Measurements from ENCODE around the gene DMTF1. TPM values are rescaled to one million over a fixed set of nuclear protein-coding genes. Genes with fewer than 3 reads are reported as not detected.
A peak's percentile ranks its signal among the peaks of the same experiment; 100 is the strongest.

Gene DMTF1
- total and polyA plus RNA-seq, 2 of the 4 experiments (the other 2 are of a cell fraction), result 59.0 to 69.0 TPM

DNA sequence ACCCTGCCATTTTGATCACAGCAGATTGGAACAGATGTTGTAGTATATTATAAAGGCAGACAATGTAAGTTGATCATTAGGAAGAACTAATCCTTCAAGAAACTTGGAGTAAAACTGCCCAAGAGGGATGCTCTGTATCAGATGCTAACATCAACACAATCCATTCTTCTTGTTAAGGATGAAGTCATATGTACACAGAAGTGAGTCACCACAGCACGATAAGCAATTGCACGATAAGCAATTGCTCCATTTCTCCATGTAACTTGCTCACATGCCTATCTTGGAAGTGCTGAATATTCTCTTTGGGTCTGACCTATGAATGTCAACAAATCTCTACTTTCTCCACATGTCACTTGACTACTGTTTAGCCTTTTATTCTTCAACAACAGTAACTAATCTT lies 41.5 kb upstream of the DMTF1 start:
- Histone ChIP-seq H3K18ac (ENCODE audit: low read depth, low read length) (no peak overlapping the region), H3K56ac (ENCODE audit: extremely low read depth, insufficient read depth, low read length) (no peak overlapping the region)

More for the DNA sequence above, 41.5 kb upstream of the DMTF1 start:
- H4K91ac ChIP-seq (ENCODE audit: insufficient read depth, low read depth, low read length), result no peak overlapping the region
- H2BK120ac ChIP-seq (ENCODE audit: low read depth, low read length), result no peak overlapping the region
- no peak overlapping the region for H3K27ac ChIP-seq (ENCODE audit: insufficient read depth, low read length)
- H2BK5ac ChIP-seq (ENCODE audit: low read depth, low read length, poor library complexity, severe bottlenecking), result no peak overlapping the region
- no TSS peak for BruUV-seq (replicated peaks)
- no peak overlapping the region for H3K4ac ChIP-seq (ENCODE audit: low read depth, low read length)
- no peaks in the 10 kb centered on the region for H3K4me1 ChIP-seq (ENCODE audit: control insufficient read depth, insufficient read depth, low read length)
- no peak overlapping the region for H4K5ac ChIP-seq (ENCODE audit: low read depth, low read length)
- H2AK9ac ChIP-seq (replicated peaks; ENCODE audit: low read depth, low read length, poor library complexity), result no peak overlapping the region
- WGBS, 2 experiments (ENCODE audit: extremely low coverage in 2 of 2, insufficient read length in 1 of 2), result 0% methylated on average over 1 of the region's 2 CpGs; no CpG with 5 or more reads in 1 of the 2 experiments
- no peak overlapping the region for H3K4me2 ChIP-seq (ENCODE audit: low read depth, low read length)
- no peak overlapping the region for H3K4me3 ChIP-seq (ENCODE audit: insufficient read depth, low read depth, low read length)
- ChIA-PET CTCF (no interaction called here), POLR2A (ENCODE audit: unreplicated experiment) (no interaction called here)
- DNase-seq (peak; percentile 65), ATAC-seq (ENCODE audit: low read depth) (peak; percentile 80)
- no peak overlapping the region for H3K23ac ChIP-seq (ENCODE audit: low read depth, low read length)
- H4K8ac ChIP-seq (ENCODE audit: low read depth in 2 of 2, low read length in 2 of 2), result no peak overlapping the region
- no peak overlapping the region for H2AFZ ChIP-seq (replicated peaks; ENCODE audit: low read length, poor library complexity)
- no peaks in the 10 kb centered on the region for H3K9me1 ChIP-seq (ENCODE audit: insufficient read depth, low read length)
- no peak overlapping the region for H3K9ac ChIP-seq (ENCODE audit: low read depth, low read length)
- H3K36me3 ChIP-seq (ENCODE audit: control insufficient read depth, insufficient read depth, low read length), result no peaks in the 10 kb centered on the region
- in situ Hi-C loops (cut with MboI; ENCODE audit: low sequenced_read_pairs) (no loop called here), dilution Hi-C loops (cut with HindIII; ENCODE audit: low sequenced_read_pairs, unreplicated experiment) (no loop called here), intact Hi-C loops (cut with micrococcal nuclease) (no loop called here)
- no peaks in the 10 kb centered on the region for H4K20me1 ChIP-seq (ENCODE audit: insufficient read depth, low read length)
- no peaks in the 10 kb centered on the region for H3K79me1 ChIP-seq (ENCODE audit: low read depth in 1 of 2, low read length in 2 of 2)
- H2BK20ac ChIP-seq (ENCODE audit: low read depth, low read length), result no peak overlapping the region
- H3K14ac ChIP-seq (replicated peaks; ENCODE audit: low read depth, low read length), result no peak overlapping the region
- no peak overlapping the region for H2AK5ac ChIP-seq (ENCODE audit: low read depth, low read length)
- no peaks in the 10 kb centered on the region for H3K9me3 ChIP-seq (ENCODE audit: control insufficient read depth, insufficient read depth, low read length)
- H2BK15ac ChIP-seq (ENCODE audit: low read depth, low read length), result no peak overlapping the region
- H3K27me3 ChIP-seq (ENCODE audit: control insufficient read depth, insufficient read depth, low read length), result no peaks in the 10 kb centered on the region
- TF ChIP-seq MAFK (IDR thresholded peaks at IDR 0.05; ENCODE audit: low read depth, low read length), result peak; percentile 40; the same call in 1 of the 2 replicates
- TF ChIP-seq BHLHE40 (IDR thresholded peaks at IDR 0.05; ENCODE audit: low read depth, low read length), result peak; percentile 35; the same call in 1 of the 2 replicates
- peak; percentile 48; the same call in 1 of the 2 replicates for TF ChIP-seq FOS (IDR thresholded peaks at IDR 0.05; ENCODE audit: low read depth, low read length)
- no peak for TF ChIP-seq RFX5 (IDR thresholded peaks at IDR 0.05; ENCODE audit: low read depth, low read length)
- TF ChIP-seq, protein P1, sequence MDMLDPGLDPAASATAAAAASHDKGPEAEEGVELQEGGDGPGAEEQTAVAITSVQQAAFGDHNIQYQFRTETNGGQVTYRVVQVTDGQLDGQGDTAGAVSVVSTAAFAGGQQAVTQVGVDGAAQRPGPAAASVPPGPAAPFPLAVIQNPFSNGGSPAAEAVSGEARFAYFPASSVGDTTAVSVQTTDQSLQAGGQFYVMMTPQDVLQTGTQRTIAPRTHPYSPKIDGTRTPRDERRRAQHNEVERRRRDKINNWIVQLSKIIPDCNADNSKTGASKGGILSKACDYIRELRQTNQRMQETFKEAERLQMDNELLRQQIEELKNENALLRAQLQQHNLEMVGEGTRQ (IDR thresholded peaks at IDR 0.05; ENCODE audit: low read depth, low read length), result no peak
- TF ChIP-seq RAD21 (IDR thresholded peaks at IDR 0.05; ENCODE audit: low read length), result no peak
- TF ChIP-seq, protein P2, sequence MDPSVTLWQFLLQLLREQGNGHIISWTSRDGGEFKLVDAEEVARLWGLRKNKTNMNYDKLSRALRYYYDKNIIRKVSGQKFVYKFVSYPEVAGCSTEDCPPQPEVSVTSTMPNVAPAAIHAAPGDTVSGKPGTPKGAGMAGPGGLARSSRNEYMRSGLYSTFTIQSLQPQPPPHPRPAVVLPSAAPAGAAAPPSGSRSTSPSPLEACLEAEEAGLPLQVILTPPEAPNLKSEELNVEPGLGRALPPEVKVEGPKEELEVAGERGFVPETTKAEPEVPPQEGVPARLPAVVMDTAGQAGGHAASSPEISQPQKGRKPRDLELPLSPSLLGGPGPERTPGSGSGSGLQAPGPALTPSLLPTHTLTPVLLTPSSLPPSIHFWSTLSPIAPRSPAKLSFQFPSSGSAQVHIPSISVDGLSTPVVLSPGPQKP (IDR thresholded peaks at IDR 0.05; ENCODE audit: borderline replicate concordance, low read depth, low read length), result no peak
- TF ChIP-seq CEBPB (IDR thresholded peaks at IDR 0.05; ENCODE audit: low read depth, low read length), result peak; percentile 62
- TF ChIP-seq CHD1 (IDR thresholded peaks at IDR 0.05; ENCODE audit: low read depth, low read length), result no peak
- no peak for TF ChIP-seq MXI1 (IDR thresholded peaks at IDR 0.05; ENCODE audit: borderline replicate concordance, low read depth, low read length)
- no peak for TF ChIP-seq NFE2L2 (IDR thresholded peaks at IDR 0.05; ENCODE audit: low read depth, low read length)
- no peak for TF ChIP-seq SMC3 (IDR thresholded peaks at IDR 0.05; ENCODE audit: low read depth, low read length)
- TF ChIP-seq POLR2A (IDR thresholded peaks at IDR 0.05; ENCODE audit: low read depth, low read length), result no peak

All from IMR-90 (cell line).